A549 (cell line): ENCODE results near the gene COCH. TPM values are rescaled to one million over a fixed set of nuclear protein-coding genes. Genes with fewer than 3 reads are reported as not detected.

ENCODE experiments used
- ATAC-seq, 2 experiments: fragments of 200-7000 bp in 1 of 2; fragments of >200 bp in 1 of 2; cut with Nextera tagmentation in 1 of 2; cut with Tn5 transposase in 1 of 2; 3 replicates each; pipeline versions ENCODE4 v1.8.0 to v1.9.1; 2018 to 2020; ENCODE audit warnings: mild to moderate bottlenecking in 1 of 2, moderate library complexity in 1 of 2
- CTCF ChIA-PET: fragments of 300-600 bp; sonication (Branson Sonifier 250); formaldehyde crosslinking; extraction: SDS; loops from one replicate; lab custom pipeline; 2021; ENCODE audit warnings: antibody characterized with exemption, inconsistent platforms; lab: Yijun Ruan, JAX
- POLR2A ChIA-PET: fragments of 350-600 bp; formaldehyde crosslinking; extraction: SDS; loops from one replicate; lab custom pipeline; 2021; ENCODE audit warnings: antibody characterized with exemption, inconsistent platforms; lab: Yijun Ruan, JAX
- DNase-seq, 2 experiments: peaks; one replicate each; pipeline versions ENCODE4 v3.0.0 to v3.0.0-alpha.2; 2011 to 2016; ENCODE audit warnings: low read depth in 1 of 2, low spot score in 1 of 2
- FAIRE-seq: peaks from 2 replicates; lab custom pipeline; 2011; peaks lifted over from hg19 to GRCh38; lab: Jason Lieb, UNC
- H3K27ac ChIP-seq, 2 experiments: fragments of >200 bp; sonication (Bioruptor Twin); formaldehyde crosslinking; 3 replicates each; pipeline ENCODE4 v1.5.1; 2016 to 2017
- H3K4me1 ChIP-seq: fragments of >200 bp; sonication (Bioruptor Twin); formaldehyde crosslinking; 3 replicates; pipeline ENCODE4 v1.6.1; 2016
- H3K4me2 ChIP-seq: fragments of >200 bp; sonication (Bioruptor Twin); formaldehyde crosslinking; 3 replicates; pipeline ENCODE4 v1.6.1; 2016
- H3K4me3 ChIP-seq: fragments of >200 bp; sonication (Bioruptor Twin); formaldehyde crosslinking; 3 replicates; pipeline ENCODE4 v1.5.1; 2016
- H3K9me3 ChIP-seq: fragments of >200 bp; sonication (Bioruptor Twin); formaldehyde crosslinking; 3 replicates; pipeline ENCODE4 v1.6.1; 2016
- ATOH8 ChIP-seq: fragments of 250-450 bp; sonication (Bioruptor Pico); IDR thresholded peaks from 2 replicates; pipeline ENCODE4 v1.5.0; 2020; ENCODE audit warnings: low read depth, mild to moderate bottlenecking, moderate library complexity
- CEBPB ChIP-seq, 2 experiments: fragments of >200 bp in 1 of 2; sonication (Bioruptor Twin) in 1 of 2; formaldehyde crosslinking in 1 of 2; IDR thresholded peaks; 2 replicates each; pipeline ENCODE4 v1.6.1; 2012 to 2016
- EP300 ChIP-seq, 2 experiments: fragments of >200 bp; sonication (Bioruptor Twin); formaldehyde crosslinking; IDR thresholded peaks; 2 replicates in 1 of 2; 3 replicates in 1 of 2; pipeline ENCODE4 v1.6.1; 2016 to 2017
- ESRRA ChIP-seq: fragments of 150-350 bp; IDR thresholded peaks from 2 replicates; pipeline ENCODE4 v1.6.1; 2014; ENCODE audit warnings: mild to moderate bottlenecking, low read length, borderline replicate concordance
- KDM1A ChIP-seq: fragments of 200-600 bp; sonication (generic); IDR thresholded peaks from 2 replicates; pipeline ENCODE4 v1.6.1; 2016; ENCODE audit warnings: low read depth, mild to moderate bottlenecking
- NR3C1 ChIP-seq: fragments of >200 bp; sonication (Bioruptor Twin); formaldehyde crosslinking; IDR thresholded peaks from 3 replicates; pipeline ENCODE4 v1.6.1; 2017
- ZC3H11A ChIP-seq: fragments of 450-650 bp; IDR thresholded peaks from 2 replicates; pipeline ENCODE4 v1.6.1; 2014; ENCODE audit warnings: antibody characterized with exemption, mild to moderate bottlenecking
- ZNF302 ChIP-seq: fragments of 250-450 bp; sonication (Bioruptor Pico); IDR thresholded peaks from 2 replicates; pipeline ENCODE4 v1.9.0; 2021; ENCODE audit warnings: inconsistent platforms, mild to moderate bottlenecking, moderate library complexity
- WGBS: methylation state at CpG from one replicate; pipeline ENCODE4 v1.1.6; 2017; ENCODE audit errors: missing lambda C conversion rate; 5-methylcytosine and 5-hydroxymethylcytosine counted together
- polyA plus RNA-seq, 4 experiments: library from polyadenylated mRNA; depleted of rRNA in 3 of 4; stranded (reverse); fragments of >200 nt; fragmentation: RNase III in 1 of 4; extraction: RNeasy Plus Mini Kit Qiagen cat#74134 plus additional on column Dnase treatment in 1 of 4; gene quantifications; 2 replicates in 3 of 4; 3 replicates in 1 of 4; pipeline ENCODE4 v1.2.3, GENCODE V29; 2011 to 2017

The COCH gene
- polyA plus RNA-seq, 2 of the 4 experiments (the other 2 are of a cell fraction), result 33.0 to 45.9 TPM

DNA sequence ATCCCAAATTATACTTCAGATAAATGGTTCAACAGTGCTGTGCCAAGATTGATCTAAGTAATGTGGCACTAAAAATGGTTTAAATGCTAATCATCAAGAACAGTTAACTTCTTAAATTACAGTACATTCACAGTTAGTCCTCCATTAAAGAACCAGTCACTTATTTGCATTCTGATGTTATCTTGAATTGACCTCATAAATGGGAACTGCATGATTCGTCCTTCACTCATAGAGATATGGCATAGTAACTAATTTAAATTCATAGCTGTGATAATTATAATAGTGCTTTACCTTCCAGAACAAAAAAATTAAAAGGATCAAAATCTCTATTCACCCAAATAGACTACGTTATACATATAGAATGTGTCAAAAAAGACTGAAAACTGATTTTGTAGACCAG lies 61.1 kb downstream of the COCH start:
- WGBS, result 83% methylated on average over 2 of the region's 2 CpGs
- TF ChIP-seq KDM1A, result no peak
- TF ChIP-seq ESRRA, result no peak
- no peak for TF ChIP-seq ZC3H11A
- no peak for TF ChIP-seq NR3C1
- TF ChIP-seq EP300 (IDR thresholded peaks at IDR 0.05), result no peak
- no peak for TF ChIP-seq ZNF302

GRCh38 chr14:30938617-30939016 lies 64.3 kb downstream of the COCH start:
- POLR2A ChIA-PET, result no interaction called here
- no peaks in the 10 kb centered on the region for H3K4me1 ChIP-seq
- peak; percentile 39 to 46; a peak in 2 of 4 replicates for TF ChIP-seq CEBPB (IDR thresholded peaks at IDR 0.05)
- TF ChIP-seq ATOH8 (CRISPR knock-in tag), result no peak
- 88% methylated on average over 2 of the region's 2 CpGs for WGBS
- H3K4me3 ChIP-seq, result no peak overlapping the region
- ATAC-seq (no peak), DNase-seq (no peak), FAIRE-seq (no peak)
- no peak overlapping the region for H3K27ac ChIP-seq
- H3K9me3 ChIP-seq, result no peaks in the 10 kb centered on the region
- CTCF ChIA-PET, result interaction anchor here (0.8 kb wide), 1 partner anchor 65 kb away, joined by 3 read pairs; no protein-coding TSS in a partner anchor
- H3K4me2 ChIP-seq, result no peak overlapping the region

More for the DNA sequence above, 61.1 kb downstream of the COCH start:
- CTCF ChIA-PET, result no interaction called here
- no peak overlapping the region for H3K27ac ChIP-seq
- POLR2A ChIA-PET, result no interaction called here
- no peak for DNase-seq
- H3K9me3 ChIP-seq, result no peaks in the 10 kb centered on the region
- no peak overlapping the region for H3K4me2 ChIP-seq
- no peak overlapping the region for H3K4me3 ChIP-seq
- FAIRE-seq, result no peak
- no peak for ATAC-seq
- no peaks in the 10 kb centered on the region for H3K4me1 ChIP-seq

Other genes with a start within 250 kb of the COCH start
- 8.5 and 12.4 TPM in 2 replicates for gene AP4S1, start 151.1 kb downstream of the COCH start, polyA plus RNA-seq (2011; rRNA removed)
- gene AP4S1, start 151.1 kb downstream of the COCH start, polyA plus RNA-seq (2017; fragmentation: RNase III; extraction: RNeasy Plus Mini Kit Qiagen cat#74134 plus additional on column Dnase treatment), result 13.4 to 16.0 TPM (median 14.4 TPM) in 3 replicates
- 37.3 and 44.8 TPM in 2 replicates for gene STRN3, start 151.8 kb downstream of the COCH start, polyA plus RNA-seq (2011; rRNA removed)
- 21.6 to 22.9 TPM (median 22.1 TPM) in 3 replicates for gene STRN3, start 151.8 kb downstream of the COCH start, polyA plus RNA-seq (2017; fragmentation: RNase III; extraction: RNeasy Plus Mini Kit Qiagen cat#74134 plus additional on column Dnase treatment)